Stomach (tissue), 9 donors: Measurements from ENCODE around the gene UCN3. TPM values are rescaled to one million over a fixed set of nuclear protein-coding genes. Genes with fewer than 3 reads are reported as not detected.

Source experiments
- DNase-seq, 2 donors: peaks; one replicate each; pipeline versions ENCODE4 v3.0.0 to v3.0.0-alpha.2; 2013 to 2019
- H3K27ac ChIP-seq, 5 donors: fragments of 200-600 bp in 4 of 5; sonication (generic) in 4 of 5; one replicate each; pipeline ENCODE4 v1.5.1; 2013 to 2019; ENCODE audit warnings: mild to moderate bottlenecking in 1 of 5, moderate library complexity in 1 of 5
- H3K27me3 ChIP-seq, 3 donors: fragments of 200-600 bp; sonication (generic); one replicate each; pipeline ENCODE4 v1.5.1; 2017 to 2019; ENCODE audit warnings: mixed run types in 1 of 3
- H3K36me3 ChIP-seq, 4 donors: fragments of 200-600 bp; sonication (generic); 1 replicate in 3 of 4; 2 replicates in 1 of 4; pipeline ENCODE4 v1.5.1; 2016 to 2019
- H3K4me1 ChIP-seq, 4 donors: fragments of 200-600 bp; sonication (generic); one replicate each; pipeline ENCODE4 v1.5.1; 2016 to 2019
- H3K4me3 ChIP-seq, 4 donors: fragments of 200-600 bp; sonication (generic) in 3 of 4; one replicate each; pipeline ENCODE4 v1.5.1; 2016 to 2019; ENCODE audit warnings: mild to moderate bottlenecking in 1 of 4
- H3K9me3 ChIP-seq, 4 donors: fragments of 200-600 bp; sonication (generic); one replicate each; pipeline ENCODE4 v1.5.1; 2016 to 2019
- EP300 ChIP-seq: sonication (generic); formaldehyde crosslinking; IDR thresholded peaks from one replicate; pipeline ENCODE4 v1.6.1; 2017; ENCODE audit warnings: antibody characterized with exemption
- POLR2A ChIP-seq, 4 donors: fragments of 450-650 bp; IDR thresholded peaks; one replicate each; pipeline ENCODE4 v1.6.1; 2016; ENCODE audit warnings: antibody characterized with exemption in 4 of 4, control low read depth in 2 of 4, mild to moderate bottlenecking in 1 of 4, moderate library complexity in 1 of 4
- POLR2AphosphoS5 ChIP-seq, 3 donors: sonication (generic); formaldehyde crosslinking; IDR thresholded peaks; one replicate each; pipeline ENCODE4 v1.6.1; 2016; ENCODE audit warnings: antibody characterized with exemption in 3 of 3
- WGBS, 5 donors: extraction: QIAGEN DNeasy Blood & Tissue Kit in 3 of 5; methylation state at CpG; one replicate each; pipeline versions ENCODE4 v1.1.5 to v1.1.7; 2013 to 2018; 5-methylcytosine and 5-hydroxymethylcytosine counted together
- intact Hi-C: fragments of 100-400 bp; cut with DNase I; formaldehyde crosslinking; loops from one replicate; pipeline ENCODE4 v1.15.1; 2023; ENCODE audit warnings: low total_unique reads
- polyA plus RNA-seq, 3 donors: library from polyadenylated mRNA; stranded (reverse); fragments of 200-250 nt; gene quantifications; one replicate each; pipeline ENCODE4 v1.2.3, GENCODE V29; 2013
- total RNA-seq, 5 donors: library from RNA; depleted of rRNA; stranded (reverse); fragments of >200 nt; gene quantifications; one replicate each; pipeline versions ENCODE4 v1.1.0 to v1.2.3, GENCODE V29; 2014 to 2016
- TF ChIP-seq, protein P1 (sequence below), 7 experiments: fragments of 450-650 bp in 4 of 7; fragments of 200-600 bp in 3 of 7; sonication (generic) in 3 of 7; IDR thresholded peaks; one replicate each; pipeline ENCODE4 v1.5.1; 2016 to 2019; ENCODE audit warnings: antibody characterized with exemption in 7 of 7, control low read depth in 2 of 7, mild to moderate bottlenecking in 1 of 7
- donor health status: healthy with polysubstance abuse.
- donor health status: Bipolar disorder and iron deficiency.
- donor health status: healthy.

Gene UCN3
- total and polyA plus RNA-seq, 8 donors, result 0.13 to 0.37 (median 0.25) TPM; not detected in 5

DNA sequence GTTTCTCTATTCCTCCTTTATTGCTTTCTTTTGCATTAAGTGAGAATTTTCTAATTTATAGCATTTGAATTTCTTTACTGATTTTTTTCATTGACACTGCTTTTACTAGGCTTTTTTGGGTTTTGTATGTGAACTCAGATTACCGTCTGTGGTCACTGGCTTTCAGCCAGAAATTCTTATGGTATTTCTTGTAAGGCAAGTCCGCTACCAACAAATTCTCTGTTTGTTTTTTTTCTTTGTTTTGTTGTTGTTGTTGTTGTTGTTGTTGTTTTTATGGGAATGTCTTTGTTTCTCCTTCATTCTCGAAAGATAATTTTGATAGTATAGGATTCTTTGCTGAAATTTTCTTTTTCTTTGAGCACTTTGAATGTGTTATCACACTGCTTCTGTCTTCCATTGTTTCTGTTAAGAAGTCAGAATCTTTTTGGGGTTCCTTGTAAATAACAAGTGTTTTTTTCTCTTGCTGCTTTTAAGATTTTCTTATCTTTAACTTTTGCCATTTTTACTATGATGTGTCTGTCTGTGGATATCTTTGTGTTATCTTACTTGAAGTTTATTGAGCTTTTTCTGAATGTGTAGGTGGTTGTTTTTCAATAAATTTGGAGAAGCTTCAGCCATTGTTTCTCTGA is 54.8 kb downstream of the UCN3 start:
- no peak overlapping the region for H3K4me3 ChIP-seq
- TF ChIP-seq, protein P1, sequence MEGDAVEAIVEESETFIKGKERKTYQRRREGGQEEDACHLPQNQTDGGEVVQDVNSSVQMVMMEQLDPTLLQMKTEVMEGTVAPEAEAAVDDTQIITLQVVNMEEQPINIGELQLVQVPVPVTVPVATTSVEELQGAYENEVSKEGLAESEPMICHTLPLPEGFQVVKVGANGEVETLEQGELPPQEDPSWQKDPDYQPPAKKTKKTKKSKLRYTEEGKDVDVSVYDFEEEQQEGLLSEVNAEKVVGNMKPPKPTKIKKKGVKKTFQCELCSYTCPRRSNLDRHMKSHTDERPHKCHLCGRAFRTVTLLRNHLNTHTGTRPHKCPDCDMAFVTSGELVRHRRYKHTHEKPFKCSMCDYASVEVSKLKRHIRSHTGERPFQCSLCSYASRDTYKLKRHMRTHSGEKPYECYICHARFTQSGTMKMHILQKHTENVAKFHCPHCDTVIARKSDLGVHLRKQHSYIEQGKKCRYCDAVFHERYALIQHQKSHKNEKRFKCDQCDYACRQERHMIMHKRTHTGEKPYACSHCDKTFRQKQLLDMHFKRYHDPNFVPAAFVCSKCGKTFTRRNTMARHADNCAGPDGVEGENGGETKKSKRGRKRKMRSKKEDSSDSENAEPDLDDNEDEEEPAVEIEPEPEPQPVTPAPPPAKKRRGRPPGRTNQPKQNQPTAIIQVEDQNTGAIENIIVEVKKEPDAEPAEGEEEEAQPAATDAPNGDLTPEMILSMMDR (IDR thresholded peaks at IDR 0.05), result no peak
- TF ChIP-seq POLR2A (IDR thresholded peaks at IDR 0.05), result no peak
- TF ChIP-seq EP300, result no peak
- TF ChIP-seq POLR2AphosphoS5 (IDR thresholded peaks at IDR 0.05), result no peak
- intact Hi-C loops, result no loop called here

DNA sequence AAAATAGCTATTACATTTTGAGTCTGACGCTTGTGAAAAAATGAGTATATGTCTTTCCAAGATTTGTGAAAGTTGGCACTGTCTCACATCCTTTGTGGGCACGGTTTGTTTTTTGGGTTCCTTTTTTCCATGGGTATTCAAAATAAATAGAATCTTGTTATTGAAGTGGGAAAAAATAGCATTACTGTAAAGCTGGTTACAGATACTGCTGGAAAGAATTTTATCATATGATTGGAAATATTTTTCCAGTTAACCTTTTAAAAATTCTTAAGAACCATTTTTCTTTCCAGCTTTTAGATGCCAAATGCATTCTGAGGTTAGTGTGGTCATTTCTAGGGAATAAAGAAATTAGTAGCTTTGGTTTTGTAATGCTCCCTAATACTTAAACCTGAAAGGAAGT is 59.0 kb downstream of the UCN3 start:
- Histone ChIP-seq H3K4me1 (peaks cover 0 to 28% (median 11%) of the 10 kb centered on the region in 4 donors), H3K9me3 (peaks cover 0 to 5% (median 2%) of the 10 kb centered on the region in 4 donors), H3K36me3 (no peaks in the 10 kb centered on the region), H3K4me3 (no peak overlapping the region), H3K27ac (no peak overlapping the region), H3K27me3 (no peaks in the 10 kb centered on the region)
- TF ChIP-seq POLR2A (IDR thresholded peaks at IDR 0.05), result no peak
- TF ChIP-seq, protein P1 (IDR thresholded peaks at IDR 0.05), result no peak
- no peak for TF ChIP-seq EP300
- no peak for TF ChIP-seq POLR2AphosphoS5 (IDR thresholded peaks at IDR 0.05)
- WGBS, 5 donors, result 28 to 44% (median 38%) methylated on average over 2 of the region's 2 CpGs
- intact Hi-C loops, result no loop called here
- DNase-seq, result no peak

More for the DNA sequence above, 54.8 kb downstream of the UCN3 start:
- Histone ChIP-seq H3K27ac (no peak overlapping the region), H3K36me3 (no peaks in the 10 kb centered on the region), H3K9me3 (peaks cover 0 to 13% (median 5%) of the 10 kb centered on the region in 4 donors), H3K27me3 (no peaks in the 10 kb centered on the region), H3K4me1 (peaks cover 0 to 8% (median 3%) of the 10 kb centered on the region in 4 donors)
- 83 to 94% (median 89%) methylated on average over 3 of the region's 3 CpGs for WGBS, 5 donors
- DNase-seq, result no peak

Other genes starting within 250 kb of the UCN3 start
- gene AKR1C8, start 179.8 kb upstream of the UCN3 start, total RNA-seq, result not detected
- gene AKR1C8, start 179.8 kb upstream of the UCN3 start, polyA plus RNA-seq, result not detected
- gene AKR1C4, start 168.1 kb upstream of the UCN3 start, total RNA-seq, result not detected
- gene AKR1C4, start 168.1 kb upstream of the UCN3 start, polyA plus RNA-seq, result not detected
- 10 to 100 TPM in 1 of 5 donors, 1 to 10 TPM in 1, not detected in 3; 1.7 to 11.3 TPM for gene TUBAL3, start 39.9 kb downstream of the UCN3 start, total RNA-seq
- under 1 TPM in 2 of 3 donors, not detected in 1; 0.13 to 0.19 TPM for gene TUBAL3, start 39.9 kb downstream of the UCN3 start, polyA plus RNA-seq
- gene NET1, start 47.6 kb downstream of the UCN3 start, total RNA-seq, result 100 to 1,000 TPM in 1 of 5 donors, 10 to 100 TPM in 4; 60.0 to 246 (median 83.4) TPM
- 100 to 1,000 TPM in 1 of 3 donors, 10 to 100 TPM in 2; 50.2 to 122 (median 89.6) TPM for gene NET1, start 47.6 kb downstream of the UCN3 start, polyA plus RNA-seq
- gene CALML5, start 134.6 kb downstream of the UCN3 start, total RNA-seq, result under 1 TPM in 1 of 5 donors, not detected in 4; 0.92 TPM
- gene CALML5, start 134.6 kb downstream of the UCN3 start, polyA plus RNA-seq, result 10 to 100 TPM in 1 of 3 donors, 1 to 10 TPM in 1, not detected in 1; 2.4 to 16.2 TPM
- gene CALML3, start 160.0 kb downstream of the UCN3 start, total RNA-seq, result not detected
- 10 to 100 TPM in 1 of 3 donors, under 1 TPM in 1, not detected in 1; 0.46 to 64.6 TPM for gene CALML3, start 160.0 kb downstream of the UCN3 start, polyA plus RNA-seq